Measurements from ENCODE around the gene MACROD2. TPM values are rescaled to one million over a fixed set of nuclear protein-coding genes. Genes with fewer than 3 reads are reported as not detected.

Gene MACROD2
- total RNA-seq, 4 donors from 2014 or later, result 2.9 to 11.3 (median 8.0) TPM

GRCh38 chr20:15491575-15491974, 1496.3 kb downstream of the MACROD2 start:
- no peak for TF ChIP-seq CTCF (IDR thresholded peaks at IDR 0.05; ENCODE audit: low read depth)

GRCh38 chr20:15494851-15495250, 1499.5 kb downstream of the MACROD2 start:
- no peak for TF ChIP-seq CTCF (IDR thresholded peaks at IDR 0.05; ENCODE audit: low read depth)

- TF ChIP-seq CTCF (IDR thresholded peaks at IDR 0.05; ENCODE audit: low read depth), result no peak
Observed at GRCh38 chr20:15496501-15497039, 1501.3 kb downstream of the MACROD2 start.

GRCh38 chr20:15498926-15499325, 1503.6 kb downstream of the MACROD2 start:
- no peak for TF ChIP-seq CTCF (IDR thresholded peaks at IDR 0.05; ENCODE audit: low read depth)

- no peak for TF ChIP-seq CTCF (IDR thresholded peaks at IDR 0.05; ENCODE audit: low read depth)
Observed at GRCh38 chr20:15506311-15506710, 1511.0 kb downstream of the MACROD2 start.

GRCh38 chr20:15507151-15507550, 1511.8 kb downstream of the MACROD2 start:
- no peak for TF ChIP-seq CTCF (IDR thresholded peaks at IDR 0.05; ENCODE audit: low read depth)

GRCh38 chr20:15511551-15511950, 1516.2 kb downstream of the MACROD2 start:
- no peak for TF ChIP-seq CTCF (IDR thresholded peaks at IDR 0.05; ENCODE audit: low read depth)

Data from subcutaneous adipose tissue (tissue), 4 donors.